SK-N-MC (cell line): ENCODE measurements around the gene SPEF1.

ENCODE experiments used
- DNase-seq: peaks from one replicate; pipeline ENCODE4 v3.0.0-alpha.2; 2011; ENCODE audit warnings: low read depth, low spot score
- H3K27ac ChIP-seq: fragments of 200-600 bp; sonication (generic); 2 replicates; pipeline ENCODE4 v1.5.1; 2016; ENCODE audit warnings: mixed run types
- H3K36me3 ChIP-seq: fragments of 200-600 bp; sonication (generic); 2 replicates; pipeline ENCODE4 v1.6.1; 2017; ENCODE audit warnings: antibody characterized with exemption, low read length, mixed read lengths; ENCODE audit not compliant: insufficient read depth
- H3K4me3 ChIP-seq: fragments of 200-600 bp; sonication (generic); 2 replicates; pipeline ENCODE4 v1.5.1; 2016
- H3K9ac ChIP-seq: fragments of 200-600 bp; sonication (generic); 2 replicates; pipeline ENCODE4 v1.8.0; 2017; ENCODE audit warnings: mixed run types, mixed read lengths; ENCODE audit not compliant: insufficient read length
- H3K9me3 ChIP-seq: fragments of 200-600 bp; sonication (generic); 2 replicates; pipeline ENCODE4 v1.6.1; 2017; ENCODE audit warnings: low read depth, mild to moderate bottlenecking, antibody characterized with exemption, low read length, moderate library complexity, mixed read lengths
- EZH2 ChIP-seq: fragments of 200-600 bp; sonication (generic); IDR thresholded peaks from one replicate; pipeline ENCODE4 v1.6.1; 2017; ENCODE audit warnings: antibody characterized with exemption
- FOXP2 ChIP-seq: optimal IDR thresholded peaks from 2 replicates; pipeline ENCODE3; 2011; ENCODE audit warnings: mild to moderate bottlenecking, moderate library complexity; ENCODE audit not compliant: insufficient read depth; ENCODE audit errors: extremely low read length, control extremely low read depth
- POLR2AphosphoS5 ChIP-seq: IDR thresholded peaks from 2 replicates; pipeline ENCODE4 v1.6.1; 2012; ENCODE audit warnings: mild to moderate bottlenecking, low read depth, low read length, borderline replicate concordance

Gene SPEF1

GRCh38 chr20:3812975-3813847 lies 32.0 kb upstream of the SPEF1 start:
- peak overlapping the region; percentile 100 for H3K27ac ChIP-seq
- no peak overlapping the region for H3K4me3 ChIP-seq

GRCh38 chr20:3812259-3812681 lies 31.0 kb upstream of the SPEF1 start:
- TF ChIP-seq EZH2 (no peak), POLR2AphosphoS5 (no peak), FOXP2 (no peak)
- Histone ChIP-seq H3K9me3 (no peaks in the 10 kb centered on the region), H3K36me3 (no peaks in the 10 kb centered on the region), H3K9ac (peak overlapping the region; percentile 55), H3K27ac (peak overlapping the region; percentile 100), H3K4me3 (peak overlapping the region; percentile 77)
- no peak for DNase-seq

More at GRCh38 chr20:3812975-3813847, 32.0 kb upstream of the SPEF1 start:
- no peak for TF ChIP-seq EZH2
- TF ChIP-seq POLR2AphosphoS5, result no peak
- TF ChIP-seq FOXP2, result no peak
- Histone ChIP-seq H3K9me3 (no peaks in the 10 kb centered on the region), H3K36me3 (no peaks in the 10 kb centered on the region), H3K9ac (peak overlapping the region; percentile 26)
- no peak for DNase-seq

DNA sequence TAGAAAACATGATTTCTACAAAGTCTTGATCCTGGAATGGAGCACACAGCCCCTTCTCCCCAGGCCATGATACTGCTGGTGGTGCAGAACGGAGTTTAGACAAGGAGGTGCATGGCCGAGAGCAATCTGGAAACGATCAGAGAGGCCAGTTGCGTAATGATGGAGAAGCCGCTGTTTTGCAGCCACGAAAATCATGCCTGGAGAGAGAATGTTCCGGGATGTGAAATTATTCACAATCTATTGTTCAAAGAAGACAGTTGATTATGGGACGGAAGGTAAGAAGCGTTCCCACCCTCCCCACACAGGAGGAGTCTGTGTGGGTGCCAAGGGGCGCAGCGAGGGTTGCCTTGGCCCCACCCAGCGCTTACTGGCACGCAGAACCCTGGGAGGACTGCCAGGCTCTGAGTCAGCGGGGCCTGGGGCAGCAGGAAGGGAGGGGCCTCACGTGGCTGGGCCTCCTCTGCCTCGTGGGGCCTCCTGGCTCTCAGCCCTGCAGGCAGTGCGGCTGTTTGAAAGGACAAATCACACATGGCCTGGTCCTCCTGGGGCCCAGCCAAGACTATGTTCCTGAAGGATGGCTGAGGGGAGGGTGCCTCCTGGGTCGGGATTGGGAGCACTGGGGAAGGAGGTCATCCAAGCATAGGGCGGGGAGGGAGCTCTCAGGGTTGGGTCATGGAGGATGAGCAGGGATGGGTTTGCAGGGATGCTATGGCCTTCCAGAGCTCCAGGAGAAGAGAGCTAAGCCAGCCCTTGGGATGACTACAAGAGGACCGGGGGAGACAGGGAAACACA lies 30.4 kb upstream of the SPEF1 start:
- DNase-seq, result peak; percentile 94
- Histone ChIP-seq H3K9me3 (no peaks in the 10 kb centered on the region), H3K36me3 (no peaks in the 10 kb centered on the region), H3K9ac (peak overlapping the region; percentile 77), H3K27ac (peak overlapping the region; percentile 100), H3K4me3 (peak overlapping the region; percentile 77)
- TF ChIP-seq EZH2, result no peak
- TF ChIP-seq POLR2AphosphoS5, result peak; percentile 85

DNA sequence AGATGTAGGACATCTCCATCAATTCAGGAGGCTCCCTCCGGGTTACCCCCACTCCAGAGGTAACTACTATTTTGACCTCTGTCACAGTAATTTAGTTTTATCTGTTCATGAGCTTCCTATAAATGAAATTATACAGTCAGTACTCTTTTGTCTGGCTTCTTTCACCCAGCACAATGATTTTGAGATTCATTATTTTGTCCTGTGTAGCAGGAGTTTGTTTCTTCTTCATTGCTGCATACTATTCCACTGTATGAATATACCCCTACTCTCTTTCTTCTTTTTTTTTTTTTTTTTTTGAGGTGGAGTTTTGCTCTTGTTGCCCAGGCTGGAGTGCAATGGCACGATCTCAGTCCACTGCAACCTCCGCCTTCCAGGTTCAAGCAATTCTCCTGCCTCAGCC lies 27.3 kb upstream of the SPEF1 start:
- H3K4me3 ChIP-seq, result peak overlapping the region; percentile 73
- H3K9me3 ChIP-seq, result no peaks in the 10 kb centered on the region
- peak overlapping the region; percentile 71 for H3K9ac ChIP-seq
- peak overlapping the region; percentile 100 for H3K27ac ChIP-seq
- DNase-seq, result no peak
- H3K36me3 ChIP-seq, result peaks cover 29% of the 10 kb centered on the region
- no peak for TF ChIP-seq FOXP2
- no peak for TF ChIP-seq POLR2AphosphoS5
- no peak for TF ChIP-seq EZH2

DNA sequence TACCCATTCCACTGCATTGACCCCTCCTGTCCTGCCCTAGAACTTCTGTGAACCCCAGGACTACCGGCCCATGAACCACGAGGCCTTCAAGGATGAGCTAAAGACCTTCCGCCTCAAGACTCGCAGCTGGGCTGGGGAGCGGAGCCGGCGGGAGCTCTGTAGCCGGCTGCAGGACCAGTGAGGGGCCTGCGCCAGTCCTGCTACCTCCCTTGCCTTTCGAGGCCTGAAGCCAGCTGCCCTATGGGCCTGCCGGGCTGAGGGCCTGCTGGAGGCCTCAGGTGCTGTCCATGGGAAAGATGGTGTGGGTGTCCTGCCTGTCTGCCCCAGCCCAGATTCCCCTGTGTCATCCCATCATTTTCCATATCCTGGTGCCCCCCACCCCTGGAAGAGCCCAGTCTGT lies 23.5 kb upstream of the SPEF1 start:
- peaks cover 67% of the 10 kb centered on the region for H3K36me3 ChIP-seq
- no peaks in the 10 kb centered on the region for H3K9me3 ChIP-seq
- TF ChIP-seq POLR2AphosphoS5 (no peak), FOXP2 (no peak), EZH2 (no peak)
- DNase-seq, result no peak
- no peak overlapping the region for H3K9ac ChIP-seq
- peak overlapping the region; percentile 100 for H3K27ac ChIP-seq
- H3K4me3 ChIP-seq, result no peak overlapping the region

DNA sequence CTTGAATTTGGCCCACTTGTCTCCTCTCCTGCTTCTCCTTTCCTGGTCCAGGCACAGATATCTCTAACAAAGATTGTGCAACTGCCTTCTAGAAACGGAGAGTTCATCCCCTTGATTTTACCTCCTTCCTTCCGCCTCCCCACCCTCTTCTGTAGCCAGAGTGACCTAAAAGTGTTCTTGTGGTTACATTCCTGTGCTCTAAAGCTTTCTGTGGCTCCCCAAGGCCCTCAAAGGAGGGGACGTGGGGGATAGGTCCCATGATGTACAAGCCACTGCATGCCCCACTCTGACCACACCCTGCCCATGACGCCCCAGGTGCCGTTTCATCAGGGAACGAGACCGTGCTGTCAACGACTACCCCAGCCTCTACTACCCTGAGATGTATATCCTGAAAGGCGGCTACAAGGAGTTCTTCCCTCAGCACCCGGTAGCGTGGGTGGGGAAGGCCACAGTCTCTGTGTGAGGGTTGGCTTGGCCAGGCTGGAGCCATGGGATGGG lies 23.1 kb upstream of the SPEF1 start:
- no peaks in the 10 kb centered on the region for H3K9me3 ChIP-seq
- H3K4me3 ChIP-seq, result no peak overlapping the region
- no peak overlapping the region for H3K9ac ChIP-seq
- no peak for DNase-seq
- TF ChIP-seq FOXP2 (no peak), POLR2AphosphoS5 (no peak), EZH2 (no peak)
- H3K27ac ChIP-seq, result peak overlapping the region; percentile 50
- H3K36me3 ChIP-seq, result peaks cover 70% of the 10 kb centered on the region

- Histone ChIP-seq H3K27ac (peak overlapping the region; percentile 50), H3K36me3 (peaks cover 74% of the 10 kb centered on the region), H3K4me3 (no peak overlapping the region), H3K9ac (no peak overlapping the region), H3K9me3 (no peaks in the 10 kb centered on the region)
- DNase-seq, result no peak
- TF ChIP-seq FOXP2 (no peak), EZH2 (no peak), POLR2AphosphoS5 (no peak)
Measured at GRCh38 chr20:3803854-3804253, 22.6 kb upstream of the SPEF1 start.

DNA sequence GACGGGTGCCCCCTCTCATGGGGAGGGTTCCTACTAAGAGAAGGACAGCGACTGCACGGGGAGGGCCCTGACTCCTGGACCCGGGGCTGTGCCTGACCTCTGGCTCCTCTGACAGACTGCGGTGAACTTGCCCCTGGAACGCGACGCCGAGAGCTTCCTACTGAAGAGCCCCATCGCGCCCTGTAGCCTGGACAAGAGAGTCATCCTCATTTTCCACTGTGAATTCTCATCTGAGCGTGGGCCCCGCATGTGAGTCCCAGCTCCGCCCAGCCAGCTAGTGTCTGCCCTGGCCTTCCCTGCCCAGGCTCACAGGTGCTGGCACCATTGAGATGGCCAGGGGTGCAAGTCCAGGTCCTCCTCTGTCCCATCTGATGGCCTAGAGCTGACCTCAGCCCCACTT lies 22.0 kb upstream of the SPEF1 start:
- Histone ChIP-seq H3K4me3 (no peak overlapping the region), H3K27ac (no peak overlapping the region), H3K9me3 (no peaks in the 10 kb centered on the region), H3K36me3 (peaks cover 79% of the 10 kb centered on the region), H3K9ac (no peak overlapping the region)
- DNase-seq, result no peak
- TF ChIP-seq EZH2, result no peak
- TF ChIP-seq FOXP2, result no peak
